Activated CD4-positive, alpha-beta memory T cell treated with anti-CD3 and anti-CD28 coated beads, Interleukin-2, amount 10 ng/mL, durations not matched to agents 7 days and 5 days (primary cell): ENCODE results near the gene SHB. TPM values are rescaled to one million over a fixed set of nuclear protein-coding genes. Genes with fewer than 3 reads are reported as not detected.
A peak's percentile ranks its signal among the peaks of the same experiment; 100 is the strongest.

Source experiments
- CTCF ChIA-PET: fragments of 350-600 bp; sonication (Branson Sonifier 250); formaldehyde crosslinking; loops from one replicate; lab custom pipeline; 2021; ENCODE audit warnings: antibody characterized with exemption, inconsistent platforms; lab: Charles Lee
- POLR2A ChIA-PET: fragments of 350-600 bp; sonication (Branson Sonifier 250); formaldehyde crosslinking; loops from one replicate; lab custom pipeline; 2021; ENCODE audit warnings: antibody characterized with exemption; lab: Charles Lee
- DNase-seq: peaks from one replicate; pipeline ENCODE4 v3.0.0-alpha.2; 2020
- H3K27ac Mint-ChIP-seq: one replicate; pipeline ENCODE4 v1.8.0; 2021; ENCODE audit warnings: mild to moderate bottlenecking, mixed read lengths
- H3K27me3 Mint-ChIP-seq: one replicate; pipeline ENCODE4 v1.8.0; 2021; ENCODE audit warnings: mixed read lengths
- H3K36me3 Mint-ChIP-seq: one replicate; pipeline ENCODE4 v1.8.0; 2021; ENCODE audit warnings: low read depth, mixed read lengths
- H3K4me1 Mint-ChIP-seq: one replicate; pipeline ENCODE4 v1.8.0; 2021; ENCODE audit warnings: mixed read lengths
- H3K4me3 Mint-ChIP-seq: one replicate; pipeline ENCODE4 v1.8.0; 2021; ENCODE audit warnings: mild to moderate bottlenecking, mixed read lengths
- H3K9me3 Mint-ChIP-seq: one replicate; pipeline ENCODE4 v1.8.0; 2021; ENCODE audit warnings: mixed read lengths
- total RNA-seq, 2 experiments: library from RNA; stranded (reverse); gene quantifications; one replicate each; pipeline ENCODE4 v1.2.3, GENCODE V29; 2021

The SHB gene
- total RNA-seq: 1 to 10 TPM in 1 of 2 experiments, under 1 TPM in 1; 0.93 to 1.0 TPM

- Mint-ChIP-seq H3K4me1 (peaks cover 22% of the 10 kb centered on the region), H3K27me3 (peaks cover 27% of the 10 kb centered on the region), H3K36me3 (no peaks in the 10 kb centered on the region), H3K27ac (no peak within 1 kb of the TSS), H3K4me3 (peak within 1 kb of the TSS; percentile 67), H3K9me3 (no peaks in the 10 kb centered on the region)
- DNase-seq: peak; percentile 80
- ChIA-PET CTCF (interaction anchor here (0.6 to 1.8 kb wide), 7 partner anchors 13 to 477 kb away, joined by 3 to 10 read pairs (median 3); partner anchors contain the start of genes SLC25A51 and TOMM5), POLR2A (interaction anchor here (1.0 to 1.2 kb wide), 2 partner anchors 17 to 157 kb away, joined by 3 read pairs; no protein-coding TSS in a partner anchor)
Measured at GRCh38 chr9:38068701-38069628, at the start of gene SHB. Gene SHB (minus strand): TSS chr9:38069227. CDS start chr9:38068645, 582 bp downstream.

- no peak for DNase-seq
- Mint-ChIP-seq H3K4me3 (no peak overlapping the region), H3K27me3 (peaks cover 12% of the 10 kb centered on the region), H3K36me3 (no peaks in the 10 kb centered on the region), H3K27ac (no peak overlapping the region), H3K4me1 (no peaks in the 10 kb centered on the region), H3K9me3 (no peaks in the 10 kb centered on the region)
- POLR2A ChIA-PET: no interaction called here
- CTCF ChIA-PET: no interaction called here
Measured at GRCh38 chr9:38117651-38118050, 48.6 kb upstream of the SHB start.

GRCh38 chr9:38114905-38115304, 45.9 kb upstream of the SHB start:
- DNase-seq: no peak
- Mint-ChIP-seq H3K9me3 (no peaks in the 10 kb centered on the region), H3K4me3 (no peak overlapping the region), H3K27ac (no peak overlapping the region), H3K4me1 (no peaks in the 10 kb centered on the region), H3K27me3 (peaks cover 19% of the 10 kb centered on the region), H3K36me3 (no peaks in the 10 kb centered on the region)
- POLR2A ChIA-PET: no interaction called here
- CTCF ChIA-PET: interaction anchor here (0.9 kb wide), 1 partner anchor 8 kb away, joined by 3 read pairs; no protein-coding TSS in a partner anchor

- peaks cover 20% of the 10 kb centered on the region for H3K27me3 Mint-ChIP-seq
- no peaks in the 10 kb centered on the region for H3K4me1 Mint-ChIP-seq
- H3K27ac Mint-ChIP-seq: no peak overlapping the region
- H3K4me3 Mint-ChIP-seq: no peak overlapping the region
- no peaks in the 10 kb centered on the region for H3K36me3 Mint-ChIP-seq
- ChIA-PET CTCF (no interaction called here), POLR2A (no interaction called here)
- no peak for DNase-seq
- H3K9me3 Mint-ChIP-seq: no peaks in the 10 kb centered on the region
Measured at GRCh38 chr9:38112456-38112855, 43.4 kb upstream of the SHB start.

- Mint-ChIP-seq H3K9me3 (no peaks in the 10 kb centered on the region), H3K4me1 (no peaks in the 10 kb centered on the region), H3K27me3 (peaks cover 20% of the 10 kb centered on the region), H3K27ac (no peak overlapping the region), H3K4me3 (no peak overlapping the region), H3K36me3 (no peaks in the 10 kb centered on the region)
- CTCF ChIA-PET: no interaction called here
- POLR2A ChIA-PET: no interaction called here
- DNase-seq: no peak
Measured at GRCh38 chr9:38112049-38112448, 43.0 kb upstream of the SHB start.

GRCh38 chr9:38110476-38110875, 41.4 kb upstream of the SHB start:
- peaks cover 20% of the 10 kb centered on the region for H3K27me3 Mint-ChIP-seq
- no peaks in the 10 kb centered on the region for H3K36me3 Mint-ChIP-seq
- H3K4me3 Mint-ChIP-seq: no peak overlapping the region
- no peak for DNase-seq
- ChIA-PET POLR2A (no interaction called here), CTCF (no interaction called here)
- no peaks in the 10 kb centered on the region for H3K9me3 Mint-ChIP-seq
- H3K4me1 Mint-ChIP-seq: no peaks in the 10 kb centered on the region
- H3K27ac Mint-ChIP-seq: no peak overlapping the region

- no peak overlapping the region for H3K4me3 Mint-ChIP-seq
- H3K27ac Mint-ChIP-seq: no peak overlapping the region
- ChIA-PET POLR2A (no interaction called here), CTCF (no interaction called here)
- H3K9me3 Mint-ChIP-seq: no peaks in the 10 kb centered on the region
- no peaks in the 10 kb centered on the region for H3K36me3 Mint-ChIP-seq
- peaks cover 14% of the 10 kb centered on the region for H3K27me3 Mint-ChIP-seq
- no peaks in the 10 kb centered on the region for H3K4me1 Mint-ChIP-seq
- DNase-seq: no peak
Measured at GRCh38 chr9:38109601-38110000, 40.6 kb upstream of the SHB start.

GRCh38 chr9:38108326-38108725, 39.3 kb upstream of the SHB start:
- ChIA-PET POLR2A (no interaction called here), CTCF (interaction anchor here (1.3 kb wide), 1 partner anchor 52 kb away, joined by 4 read pairs; no protein-coding TSS in a partner anchor)
- no peaks in the 10 kb centered on the region for H3K4me1 Mint-ChIP-seq
- no peak overlapping the region for H3K4me3 Mint-ChIP-seq
- peaks cover 18% of the 10 kb centered on the region for H3K27me3 Mint-ChIP-seq
- H3K36me3 Mint-ChIP-seq: no peaks in the 10 kb centered on the region
- no peak for DNase-seq
- no peaks in the 10 kb centered on the region for H3K9me3 Mint-ChIP-seq
- no peak overlapping the region for H3K27ac Mint-ChIP-seq

GRCh38 chr9:38107811-38108304, 38.8 kb upstream of the SHB start:
- Mint-ChIP-seq H3K4me1 (no peaks in the 10 kb centered on the region), H3K27ac (no peak overlapping the region), H3K9me3 (no peaks in the 10 kb centered on the region), H3K27me3 (peaks cover 18% of the 10 kb centered on the region), H3K4me3 (no peak overlapping the region), H3K36me3 (no peaks in the 10 kb centered on the region)
- CTCF ChIA-PET: interaction anchor here (1.3 kb wide), 1 partner anchor 53 kb away, joined by 4 read pairs; no protein-coding TSS in a partner anchor
- POLR2A ChIA-PET: no interaction called here
- DNase-seq: no peak

- H3K27me3 Mint-ChIP-seq: peaks cover 15% of the 10 kb centered on the region
- CTCF ChIA-PET: no interaction called here
- H3K36me3 Mint-ChIP-seq: no peaks in the 10 kb centered on the region
Measured at GRCh38 chr9:38107405-38107804, 38.4 kb upstream of the SHB start.

GRCh38 chr9:38106488-38106887, 37.5 kb upstream of the SHB start:
- Mint-ChIP-seq H3K9me3 (no peaks in the 10 kb centered on the region), H3K36me3 (no peaks in the 10 kb centered on the region), H3K27me3 (peaks cover 16% of the 10 kb centered on the region), H3K27ac (no peak overlapping the region), H3K4me1 (no peaks in the 10 kb centered on the region), H3K4me3 (no peak overlapping the region)
- DNase-seq: no peak
- ChIA-PET CTCF (interaction anchor here (1.2 to 1.9 kb wide), 2 partner anchors 9 to 19 kb away, joined by 3 to 5 read pairs; no protein-coding TSS in a partner anchor), POLR2A (no interaction called here)

More at GRCh38 chr9:38107405-38107804, 38.4 kb upstream of the SHB start:
- Mint-ChIP-seq H3K4me3 (no peak overlapping the region), H3K4me1 (no peaks in the 10 kb centered on the region), H3K27ac (no peak overlapping the region), H3K9me3 (no peaks in the 10 kb centered on the region)
- POLR2A ChIA-PET: no interaction called here
- no peak for DNase-seq

- Mint-ChIP-seq H3K27ac (no peak overlapping the region), H3K4me3 (no peak overlapping the region), H3K36me3 (no peaks in the 10 kb centered on the region), H3K9me3 (no peaks in the 10 kb centered on the region), H3K4me1 (no peaks in the 10 kb centered on the region), H3K27me3 (peaks cover 20% of the 10 kb centered on the region)
- POLR2A ChIA-PET: no interaction called here
- CTCF ChIA-PET: interaction anchor here (1.3 kb wide), 1 partner anchor 16 kb away, joined by 3 read pairs; no protein-coding TSS in a partner anchor
- no peak for DNase-seq
Measured at GRCh38 chr9:38103340-38103739, 34.3 kb upstream of the SHB start.

GRCh38 chr9:38101423-38101822, 32.4 kb upstream of the SHB start:
- Mint-ChIP-seq H3K4me3 (no peak overlapping the region), H3K9me3 (no peaks in the 10 kb centered on the region), H3K27me3 (peaks cover 23% of the 10 kb centered on the region), H3K27ac (no peak overlapping the region), H3K36me3 (no peaks in the 10 kb centered on the region), H3K4me1 (no peaks in the 10 kb centered on the region)
- no peak for DNase-seq
- ChIA-PET POLR2A (no interaction called here), CTCF (interaction anchor here (1.5 kb wide), 1 partner anchor 14 kb away, joined by 5 read pairs; no protein-coding TSS in a partner anchor)
